ENCODE measurements around the gene TULP3.

Gene TULP3

DNA sequence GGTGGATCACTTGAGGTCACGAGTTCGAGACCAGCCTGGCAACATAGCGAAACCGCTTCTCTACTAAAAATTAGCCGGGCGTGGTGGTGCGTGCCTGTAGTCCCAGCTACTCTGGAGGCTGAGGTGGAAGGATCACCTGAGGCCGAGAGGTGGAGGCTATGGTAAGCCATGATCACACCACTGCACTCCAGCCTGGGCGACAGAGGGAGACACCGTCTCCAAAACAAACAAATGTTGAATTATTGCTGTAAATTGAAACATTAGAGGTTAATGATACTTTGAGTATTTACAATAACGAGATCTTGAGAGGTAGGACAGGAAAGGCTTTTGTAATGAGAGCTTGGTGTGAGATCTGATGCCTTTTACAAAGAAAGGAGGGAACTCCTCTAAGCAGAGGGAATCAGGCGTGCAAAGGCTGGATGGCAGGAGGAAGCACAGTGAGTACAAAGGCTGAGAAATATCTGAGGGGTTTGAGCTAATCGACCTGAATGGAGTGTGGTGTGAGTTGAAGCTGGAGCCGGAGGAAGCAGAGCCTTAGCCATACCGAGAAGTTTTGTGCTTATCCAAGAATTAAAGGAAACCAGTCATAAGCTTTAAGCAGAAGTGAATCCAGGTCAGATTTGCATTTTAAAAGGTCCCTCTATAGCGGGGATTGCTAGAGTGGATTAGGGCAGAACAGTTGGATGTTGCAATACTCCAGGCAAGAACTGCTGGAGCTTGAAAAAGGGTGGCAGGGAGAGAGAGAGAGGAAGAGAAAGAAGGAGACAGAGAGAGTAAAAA, 12.5 kb upstream of the TULP3 start:
- DNase-seq = no peak

DNA sequence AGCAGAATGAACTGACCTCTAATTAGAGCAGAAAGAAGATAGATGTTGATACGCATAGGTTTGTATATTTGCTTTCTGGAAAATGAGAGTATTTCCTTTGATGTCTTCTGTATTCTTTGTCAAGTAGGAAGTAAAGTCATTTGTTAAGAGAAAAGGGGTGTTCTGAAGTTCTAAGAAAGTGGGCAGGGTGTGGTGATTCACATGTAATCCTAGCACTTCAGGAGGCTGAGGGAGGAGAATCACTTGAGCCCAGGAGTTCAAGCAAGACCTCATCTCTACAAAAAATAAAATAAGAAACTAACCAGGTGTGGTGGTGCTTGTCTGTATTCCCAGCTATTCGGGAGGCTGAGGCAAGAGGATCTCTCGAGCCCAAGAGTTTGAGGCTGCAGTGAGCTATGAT, 10.8 kb upstream of the TULP3 start:
- no peak for DNase-seq

DNA sequence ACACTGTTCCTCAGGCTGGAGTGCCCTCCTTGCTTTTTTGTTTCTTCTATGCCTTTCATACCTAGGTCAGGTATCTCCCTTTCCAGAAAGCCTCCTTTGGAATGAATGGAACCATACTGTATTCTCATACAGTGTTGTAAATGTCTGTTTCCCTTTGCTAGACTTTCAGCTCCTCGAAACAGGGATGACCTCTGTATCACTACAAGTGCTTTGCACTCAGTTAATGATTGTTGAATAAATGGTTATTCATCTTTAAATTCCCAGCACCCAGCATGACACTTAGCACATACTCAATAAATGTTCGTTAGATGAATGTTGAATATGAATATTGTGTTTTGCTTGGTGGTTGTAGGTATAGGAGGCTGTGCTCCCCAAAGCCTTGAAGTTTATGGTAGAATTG, 5.9 kb upstream of the TULP3 start:
- no peak for DNase-seq

DNA sequence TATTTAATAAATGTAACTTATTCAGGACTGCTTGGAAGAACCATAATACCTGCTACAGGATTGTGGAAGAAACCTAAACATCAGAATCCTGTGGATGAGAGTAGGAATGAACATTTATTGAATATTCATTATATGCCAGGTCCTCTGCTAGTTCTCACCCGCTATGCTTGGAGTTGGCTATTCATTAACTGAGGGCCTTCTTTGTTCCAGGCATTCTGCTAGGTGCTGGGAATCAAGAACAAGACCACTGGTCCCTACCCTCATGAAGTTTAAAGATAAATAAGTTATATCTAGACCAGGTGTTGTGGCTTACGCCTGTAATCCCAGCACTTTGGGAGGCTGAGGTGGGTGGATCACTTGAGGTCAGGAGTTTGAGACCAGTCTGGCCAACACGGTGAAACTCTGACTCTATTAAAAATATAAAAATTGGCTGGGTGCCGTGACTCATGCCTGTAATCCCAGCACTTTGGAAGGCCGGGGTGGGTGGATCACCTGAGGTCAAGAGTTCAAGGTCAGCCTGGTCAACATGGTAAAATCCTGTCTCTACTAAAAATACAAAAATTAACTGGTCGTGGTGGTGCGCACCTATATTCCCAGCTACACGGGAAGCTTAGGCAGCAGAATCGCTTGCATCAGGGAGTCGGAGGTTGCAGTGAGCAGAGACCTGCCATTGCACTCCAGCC, 3.8 kb upstream of the TULP3 start:
- no peak for DNase-seq

DNA sequence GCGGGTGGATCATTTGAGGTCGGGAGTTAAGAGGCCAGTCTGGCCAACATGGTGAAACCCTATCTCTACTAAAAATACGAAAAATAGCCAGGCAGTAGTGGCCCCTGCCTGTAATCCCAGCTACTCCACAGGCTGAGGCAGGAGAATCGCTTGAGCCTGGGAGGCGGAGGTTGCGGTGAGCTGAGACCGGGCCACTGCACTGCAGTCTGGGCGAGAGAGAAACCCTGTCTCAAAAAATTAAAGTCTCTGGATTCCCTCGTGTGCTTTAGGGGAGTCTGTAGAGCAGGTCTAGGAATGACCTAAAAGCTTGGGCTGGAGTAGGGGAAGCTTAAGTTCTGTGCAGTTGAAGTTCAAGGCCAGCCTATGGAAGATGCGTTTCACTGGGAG, 697 bp upstream of the TULP3 start:
- DNase-seq = no peak

DNA sequence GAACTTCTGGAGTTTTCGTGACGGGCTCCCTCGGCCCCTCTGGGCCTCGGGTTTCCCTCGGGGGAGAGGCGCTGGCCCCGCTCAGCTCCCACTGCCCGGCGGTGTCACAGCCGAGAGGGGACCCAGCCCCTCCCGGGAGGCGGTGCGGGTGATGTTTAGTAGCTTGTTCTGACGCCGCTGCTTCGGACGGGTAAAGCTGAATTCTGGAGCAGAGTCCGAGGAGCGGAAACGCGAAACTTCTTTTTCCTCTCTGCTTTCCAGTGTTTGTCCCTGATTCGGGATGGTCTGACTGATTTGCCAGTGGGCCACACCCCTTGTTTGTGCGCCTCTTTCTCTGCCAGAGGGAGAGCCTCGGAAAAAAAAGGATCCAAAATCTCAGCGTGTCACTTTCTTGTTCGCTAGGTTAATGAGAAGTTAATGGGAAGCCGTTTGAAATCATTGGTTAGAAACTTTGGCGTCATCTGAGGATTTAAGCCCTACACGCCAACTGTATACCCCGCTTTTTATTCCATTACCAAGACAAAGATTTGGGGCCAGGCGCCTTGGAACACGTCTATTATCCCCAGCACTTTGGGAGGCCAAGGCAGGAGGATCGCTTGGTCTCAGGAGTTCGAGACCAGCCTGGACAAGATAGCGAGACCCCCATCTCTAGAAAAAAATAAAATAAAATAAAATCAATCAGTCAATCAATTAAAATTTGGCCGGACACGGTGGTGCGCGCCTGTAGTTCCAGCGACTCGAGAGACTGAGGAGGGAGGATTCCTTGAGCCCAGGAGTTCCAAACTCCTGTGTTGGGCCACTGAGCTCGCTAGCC, 756 bp downstream of the TULP3 start:
- DNase-seq = peak; percentile 26

DNA sequence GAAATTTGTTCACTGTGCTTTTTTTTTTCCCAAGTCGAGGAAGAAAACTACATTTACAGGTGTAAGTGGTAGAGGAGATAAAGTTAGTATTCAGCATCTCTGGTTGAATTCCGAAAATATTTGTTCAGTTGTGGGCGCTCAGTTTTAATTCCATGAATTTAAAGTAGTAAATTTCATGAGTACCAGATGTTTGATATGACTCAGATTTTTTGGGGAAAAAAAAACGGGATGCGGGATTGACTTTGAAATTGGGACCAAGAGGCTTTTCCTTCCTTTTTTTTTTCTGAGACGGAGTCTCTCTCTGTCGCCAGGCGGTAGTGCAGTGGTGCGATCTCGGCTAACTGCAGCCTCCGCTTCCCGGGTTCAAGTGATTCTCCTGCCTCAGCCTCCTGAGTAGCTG, 1.6 kb downstream of the TULP3 start:
- DNase-seq = no peak

DNA sequence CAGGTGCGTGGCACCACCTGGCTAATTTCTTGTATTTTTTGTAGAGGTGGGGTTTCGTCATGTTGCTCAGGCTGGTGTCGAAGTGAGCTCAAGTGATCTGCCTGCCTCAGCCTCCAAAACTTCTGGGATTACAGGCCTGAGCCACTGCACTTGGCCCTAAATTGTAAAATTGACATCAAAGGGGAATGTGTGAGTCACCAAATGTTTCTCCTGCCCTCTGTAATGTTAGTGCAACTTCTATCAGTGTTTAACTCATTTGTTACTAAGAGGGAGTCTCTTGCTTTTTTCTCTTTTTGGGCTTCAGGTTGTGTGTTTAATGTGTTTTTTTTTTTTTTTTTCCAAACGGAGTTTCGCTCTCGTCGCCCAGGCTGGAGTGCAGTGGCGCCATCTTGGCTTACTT, 2.3 kb downstream of the TULP3 start:
- no peak for DNase-seq

DNA sequence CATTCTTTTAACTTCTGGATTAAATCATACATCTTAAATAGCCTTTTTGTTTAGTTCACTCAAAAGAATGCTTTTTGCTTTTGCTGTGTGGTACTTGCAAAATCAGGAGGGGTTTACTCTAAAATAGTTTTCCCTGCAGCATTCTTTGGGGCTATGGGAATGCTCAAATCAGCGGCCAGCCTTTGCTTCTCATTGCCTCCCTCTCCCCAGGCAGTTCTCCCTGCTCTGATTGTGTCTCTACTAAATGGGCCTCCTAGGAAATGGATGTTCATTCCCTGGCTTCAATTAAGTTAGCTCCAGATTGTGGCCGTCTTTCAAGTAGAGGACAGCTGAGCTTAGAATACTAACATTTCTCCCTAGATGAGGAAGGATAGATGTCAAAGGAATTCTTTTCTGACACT, 4.4 kb downstream of the TULP3 start:
- no peak for DNase-seq

DNA sequence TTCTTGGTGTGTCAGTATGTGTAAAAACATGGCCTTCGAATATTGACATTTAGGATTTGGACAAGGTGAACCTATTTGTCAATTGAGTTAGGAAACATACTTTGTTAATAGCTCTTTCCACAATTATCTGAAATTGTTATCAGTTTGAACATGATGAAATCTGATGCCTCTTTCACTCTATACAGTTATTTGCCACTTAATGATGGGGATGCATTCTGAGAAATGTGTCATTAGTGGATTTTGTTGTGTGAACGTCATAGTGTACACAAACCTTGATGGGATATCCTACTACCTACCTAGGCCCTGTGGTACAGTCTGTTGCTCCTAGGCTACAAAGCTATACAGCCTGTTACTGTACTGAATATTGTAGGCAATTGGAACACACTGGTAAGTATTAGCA, 4.8 kb downstream of the TULP3 start:
- DNase-seq = no peak

DNA sequence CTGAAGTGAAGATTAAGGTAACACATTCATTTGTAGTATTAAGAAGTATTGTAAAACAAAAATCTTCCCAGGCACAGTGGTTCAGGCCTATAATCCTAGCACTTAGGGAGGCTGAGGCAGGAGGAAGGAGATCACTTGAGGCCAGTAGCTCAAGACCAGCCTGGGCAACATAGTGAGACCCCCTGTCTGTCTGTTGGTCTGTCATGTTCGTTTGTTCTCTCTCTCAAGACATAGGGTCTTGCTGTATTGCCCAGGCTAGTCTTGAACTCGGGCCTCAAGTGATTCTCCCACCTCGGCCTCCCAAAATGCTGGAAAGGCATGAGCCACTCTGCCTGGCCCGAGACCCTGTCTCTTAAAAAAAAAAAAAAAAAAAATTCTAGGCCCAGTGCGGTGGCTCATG, 6.7 kb downstream of the TULP3 start:
- DNase-seq = no peak

DNA sequence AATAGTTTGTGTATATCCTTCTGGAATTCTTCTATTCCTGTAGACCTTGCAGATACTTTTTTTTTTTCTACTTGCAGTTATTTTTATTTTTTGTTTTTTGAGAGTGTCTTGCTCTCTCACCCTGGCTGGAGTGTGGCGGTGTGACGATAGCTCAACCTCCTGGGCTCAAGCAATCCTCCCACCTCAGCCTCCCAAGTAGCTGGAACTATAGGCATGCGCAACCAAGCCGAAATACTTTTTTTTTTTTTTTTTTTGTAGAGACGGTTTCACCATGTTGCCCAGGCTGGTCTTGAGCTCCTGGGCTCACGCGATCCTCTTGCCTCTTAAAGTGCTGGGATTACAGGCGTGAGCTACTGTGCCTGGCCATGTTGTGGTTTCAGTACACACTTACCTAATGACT, 10.0 kb downstream of the TULP3 start:
- DNase-seq = no peak

DNA sequence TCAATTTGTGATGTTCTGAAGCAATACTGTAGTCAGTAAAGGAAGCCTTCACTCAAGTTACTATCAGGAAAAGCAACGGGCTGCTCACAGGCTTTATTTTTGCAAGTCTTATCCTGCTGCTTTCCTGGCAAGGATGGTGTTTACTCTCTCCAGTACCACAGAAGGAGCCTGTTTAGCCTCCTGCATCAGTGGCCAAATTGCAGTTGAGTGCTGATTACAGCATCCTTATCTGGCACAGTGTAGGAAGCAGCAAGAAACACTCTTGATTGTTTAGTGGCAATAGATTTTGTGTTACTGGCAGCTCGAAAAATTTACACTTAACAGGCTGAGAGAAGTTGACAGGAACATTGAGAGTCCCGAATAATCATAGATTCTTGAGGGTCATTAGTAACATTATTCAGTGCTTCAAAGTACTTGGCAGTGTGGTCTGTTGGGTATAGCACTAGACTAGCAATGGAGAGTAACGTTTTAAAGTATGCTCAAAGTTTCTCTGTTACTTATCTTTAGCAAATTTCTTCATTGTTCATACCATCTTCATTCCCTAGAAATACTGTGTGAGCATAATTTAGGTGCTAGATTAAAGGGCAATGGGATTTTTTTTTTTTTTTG, 11.7 kb downstream of the TULP3 start:
- no peak for DNase-seq

DNA sequence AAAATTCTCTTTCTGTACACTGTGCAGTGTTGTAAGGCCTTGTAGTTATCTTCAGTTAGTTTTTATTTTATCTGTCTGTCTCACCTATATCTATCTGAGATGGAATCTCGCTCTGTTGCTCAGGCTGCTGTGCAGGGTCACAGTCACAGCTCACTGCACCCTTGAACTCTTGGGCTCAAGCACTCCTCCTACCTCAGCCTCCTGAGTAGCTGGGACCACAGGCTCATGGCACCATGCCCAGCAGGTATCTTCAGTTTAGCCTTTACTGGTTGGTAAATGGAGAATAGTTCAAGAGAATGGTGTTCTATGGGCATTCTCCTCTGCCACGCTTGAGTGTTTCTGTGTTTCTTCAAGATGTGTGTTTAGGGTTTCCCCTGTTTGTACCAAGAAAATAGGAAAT, 13.6 kb downstream of the TULP3 start:
- DNase-seq = no peak

DNA sequence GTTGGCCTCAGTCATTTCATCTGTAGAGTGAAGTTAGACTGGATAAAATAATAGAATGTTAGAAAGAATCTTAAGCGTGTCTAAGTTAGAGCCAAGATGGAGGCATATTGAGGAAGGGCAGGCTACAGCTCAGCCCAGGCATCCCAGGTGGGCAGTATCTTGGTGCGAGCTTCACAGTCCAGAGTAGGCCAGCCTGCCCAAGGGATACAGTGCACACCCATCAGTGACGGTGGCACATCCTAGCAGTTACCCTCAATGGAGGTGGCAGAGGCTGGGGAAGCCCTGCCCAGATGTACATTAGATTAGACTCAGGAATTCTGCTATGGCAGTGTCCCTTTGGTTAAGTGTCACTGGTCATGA, 21.5 kb downstream of the TULP3 start:
- no peak for DNase-seq

DNA sequence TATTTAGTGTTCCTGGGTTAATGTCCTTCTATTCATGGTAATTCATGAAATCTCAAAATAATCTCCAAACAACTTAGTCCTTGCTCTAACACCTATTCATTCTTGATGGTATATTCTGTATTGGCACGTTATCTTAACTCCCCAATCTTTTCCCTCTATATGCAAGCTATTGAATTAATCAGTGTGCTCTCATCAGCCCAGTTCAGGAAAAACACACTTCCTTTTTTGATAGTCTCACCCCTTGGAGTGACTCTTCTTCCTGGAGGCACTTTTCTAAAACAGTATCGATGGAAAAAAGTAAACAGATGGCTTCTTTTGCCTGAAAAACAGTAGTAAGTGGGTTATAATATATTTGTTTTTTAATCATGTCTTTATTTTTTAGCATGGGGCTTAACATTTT, 28.6 kb downstream of the TULP3 start:
- DNase-seq = no peak

DNA sequence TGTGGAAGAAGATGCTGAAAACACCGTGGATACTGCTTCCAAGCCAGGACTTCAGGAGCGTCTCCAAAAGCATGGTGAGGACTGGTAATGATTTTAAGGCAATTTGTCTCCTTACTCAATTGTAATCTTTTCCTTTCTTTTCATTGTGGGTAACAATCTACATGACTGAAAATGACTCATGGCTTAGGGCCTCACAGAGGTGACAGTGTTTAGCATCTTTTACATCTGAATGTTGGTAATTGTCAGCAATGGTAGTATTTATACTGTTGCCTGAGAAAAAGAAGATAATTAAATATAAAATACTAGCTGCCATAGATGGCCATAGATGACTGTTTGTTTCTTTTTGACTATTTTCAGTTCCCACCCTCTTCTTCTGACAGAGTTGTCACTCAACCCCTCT, 31.6 kb downstream of the TULP3 start:
- no peak for DNase-seq

DNA sequence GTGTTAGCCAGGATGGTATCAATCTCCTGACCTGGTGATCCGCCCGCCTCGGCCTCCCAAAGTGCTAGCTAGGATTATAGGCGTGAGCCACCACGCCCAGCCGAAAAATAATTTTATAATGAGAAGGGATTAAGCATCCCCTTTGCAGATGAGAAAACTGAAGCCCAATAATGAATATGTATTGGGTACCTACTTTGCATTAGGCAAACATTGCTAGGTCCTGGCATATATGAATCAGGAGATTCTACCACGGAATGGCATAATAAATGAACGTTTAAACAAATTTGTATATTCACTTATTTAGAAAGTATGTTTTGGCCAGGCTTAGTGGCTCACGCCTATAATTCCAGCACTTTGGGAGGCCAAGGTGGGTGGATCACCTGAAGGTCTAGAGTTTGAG, 32.4 kb downstream of the TULP3 start:
- DNase-seq = no peak

DNA sequence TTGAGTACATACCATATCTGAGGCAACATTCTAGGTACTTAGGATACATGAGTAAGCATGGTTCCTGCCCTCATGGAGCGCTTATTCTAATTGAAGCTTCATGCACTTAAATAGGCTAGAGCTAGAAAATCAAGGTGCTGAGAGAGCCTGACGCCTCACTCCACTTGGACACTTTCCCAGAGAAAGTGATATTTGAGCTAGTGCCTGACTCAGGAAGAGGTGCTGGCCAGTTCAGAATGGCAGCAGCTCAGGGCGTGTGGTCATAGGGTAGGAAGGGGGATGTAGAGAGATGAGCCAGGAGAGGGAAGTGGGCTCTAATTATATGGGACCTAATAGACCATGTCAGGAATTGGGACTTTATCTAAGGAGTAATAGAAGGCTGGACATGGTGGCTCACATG, 33.3 kb downstream of the TULP3 start:
- no peak for DNase-seq

DNA sequence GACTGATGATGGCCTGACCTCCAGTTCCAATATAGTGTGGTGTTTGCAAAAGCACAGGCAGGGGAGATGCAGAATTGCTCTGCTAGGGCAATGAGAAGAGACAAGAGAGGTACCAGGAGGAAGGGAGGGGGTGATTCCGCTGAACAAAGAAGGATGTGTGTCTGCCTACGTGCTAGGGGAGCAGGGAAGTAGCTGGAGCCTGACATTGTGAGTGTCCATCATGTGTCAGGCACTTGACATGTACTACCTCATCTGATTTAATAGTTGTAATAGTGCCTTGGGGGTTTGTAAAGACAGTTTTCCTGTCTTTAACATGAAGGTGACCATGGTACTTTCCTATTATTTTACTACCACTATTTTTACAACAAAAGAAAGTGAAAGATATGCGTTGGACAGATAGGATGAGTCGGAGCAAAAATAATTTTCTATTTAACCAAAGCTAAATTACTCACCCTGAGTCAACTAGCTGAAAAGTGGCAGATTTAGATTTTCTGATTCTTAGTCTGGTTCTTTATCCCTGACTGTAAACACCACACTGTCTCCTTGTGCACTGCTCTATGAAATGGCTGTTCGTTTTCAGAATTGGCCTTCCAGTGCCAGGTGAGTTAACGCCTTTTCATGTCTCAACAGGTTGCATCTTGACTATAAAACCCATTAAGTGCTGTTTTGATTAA, 34.8 kb downstream of the TULP3 start:
- DNase-seq = no peak

DNA sequence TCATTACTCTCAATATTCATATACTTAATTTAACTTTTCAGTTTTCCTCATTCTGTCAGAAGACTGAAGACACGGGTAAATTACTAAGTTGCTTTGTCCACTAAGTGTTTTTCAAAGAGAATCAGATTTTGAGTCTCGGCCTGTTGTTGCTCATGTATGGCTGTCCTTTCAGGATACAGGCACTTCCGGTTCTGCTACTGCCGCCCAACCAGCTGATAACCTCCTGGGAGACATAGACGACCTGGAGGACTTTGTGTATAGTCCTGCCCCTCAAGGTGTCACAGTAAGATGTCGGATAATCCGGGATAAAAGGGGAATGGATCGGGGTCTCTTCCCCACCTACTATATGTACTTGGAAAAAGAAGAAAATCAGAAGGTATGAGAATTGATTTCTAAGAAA, 40.2 kb downstream of the TULP3 start:
- DNase-seq = no peak

DNA sequence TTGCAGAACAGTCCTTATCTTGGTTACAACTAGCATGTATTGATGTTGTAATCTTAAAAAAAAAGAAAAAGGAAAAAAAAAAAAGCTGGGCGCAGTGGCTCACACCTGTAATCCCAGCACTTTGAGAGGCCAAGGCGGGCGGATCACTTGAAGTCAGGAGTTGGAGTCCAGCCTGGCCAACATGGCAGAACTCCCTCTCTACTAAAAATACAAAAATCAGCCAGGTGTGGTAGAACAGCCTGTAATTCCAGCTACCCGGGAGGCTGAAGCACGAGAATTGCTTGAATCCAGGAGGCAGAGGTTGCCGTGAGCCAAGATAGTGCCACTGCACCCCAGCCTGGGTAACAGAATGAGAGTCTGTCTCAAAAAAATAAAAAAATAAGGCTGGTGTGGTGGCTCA, 42.9 kb downstream of the TULP3 start:
- no peak for DNase-seq

DNA sequence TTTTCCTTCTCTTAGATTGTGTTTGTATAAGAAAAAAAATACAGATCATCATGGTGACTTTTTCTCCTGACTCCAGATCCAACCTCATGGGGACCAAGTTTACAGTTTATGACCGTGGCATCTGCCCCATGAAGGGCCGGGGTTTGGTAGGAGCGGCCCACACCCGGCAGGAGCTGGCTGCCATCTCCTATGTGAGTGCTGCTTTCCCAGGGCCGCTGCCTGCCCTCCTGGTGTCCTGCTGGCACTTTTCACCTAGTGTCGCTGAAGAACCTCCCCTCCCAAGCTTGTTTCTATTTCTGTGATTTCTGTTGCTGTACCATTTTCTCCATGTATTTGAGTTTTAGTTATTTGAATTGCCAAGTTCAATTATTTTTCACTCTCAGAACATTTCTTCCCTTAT, 43.7 kb downstream of the TULP3 start:
- DNase-seq = no peak

All from GOT3 (cell line).